Head of caudate nucleus (tissue), 42 donors: ENCODE measurements around the gene MRFAP1.

ENCODE experiments used
- DNase-seq, 42 donors: peaks; one replicate each; pipeline versions ENCODE4 v3.0.0 to v3.0.0-alpha.2; 2020 to 2021; ENCODE audit warnings: mixed read lengths in 7 of 42
- intact Hi-C: fragments of 100-400 bp; cut with DNase I; formaldehyde crosslinking; loops from one replicate; pipeline ENCODE4 v1.15.0; 2022

MRFAP1 gene

GRCh38 chr4:6680372-6681034 is 40.0 kb downstream of the MRFAP1 start:
- intact Hi-C loops: no loop called here
- DNase-seq: no peak

GRCh38 chr4:6681191-6681590 is 40.7 kb downstream of the MRFAP1 start:
- DNase-seq: no peak
- intact Hi-C loops: no loop called here

GRCh38 chr4:6682862-6683590 is 42.5 kb downstream of the MRFAP1 start:
- DNase-seq: no peak
- intact Hi-C loops: no loop called here

GRCh38 chr4:6684656-6685055 is 44.2 kb downstream of the MRFAP1 start:
- intact Hi-C loops: no loop called here
- no peak for DNase-seq

- no peak for DNase-seq
- intact Hi-C loops: no loop called here
Measured at GRCh38 chr4:6686104-6686787, 45.8 kb downstream of the MRFAP1 start.

DNA sequence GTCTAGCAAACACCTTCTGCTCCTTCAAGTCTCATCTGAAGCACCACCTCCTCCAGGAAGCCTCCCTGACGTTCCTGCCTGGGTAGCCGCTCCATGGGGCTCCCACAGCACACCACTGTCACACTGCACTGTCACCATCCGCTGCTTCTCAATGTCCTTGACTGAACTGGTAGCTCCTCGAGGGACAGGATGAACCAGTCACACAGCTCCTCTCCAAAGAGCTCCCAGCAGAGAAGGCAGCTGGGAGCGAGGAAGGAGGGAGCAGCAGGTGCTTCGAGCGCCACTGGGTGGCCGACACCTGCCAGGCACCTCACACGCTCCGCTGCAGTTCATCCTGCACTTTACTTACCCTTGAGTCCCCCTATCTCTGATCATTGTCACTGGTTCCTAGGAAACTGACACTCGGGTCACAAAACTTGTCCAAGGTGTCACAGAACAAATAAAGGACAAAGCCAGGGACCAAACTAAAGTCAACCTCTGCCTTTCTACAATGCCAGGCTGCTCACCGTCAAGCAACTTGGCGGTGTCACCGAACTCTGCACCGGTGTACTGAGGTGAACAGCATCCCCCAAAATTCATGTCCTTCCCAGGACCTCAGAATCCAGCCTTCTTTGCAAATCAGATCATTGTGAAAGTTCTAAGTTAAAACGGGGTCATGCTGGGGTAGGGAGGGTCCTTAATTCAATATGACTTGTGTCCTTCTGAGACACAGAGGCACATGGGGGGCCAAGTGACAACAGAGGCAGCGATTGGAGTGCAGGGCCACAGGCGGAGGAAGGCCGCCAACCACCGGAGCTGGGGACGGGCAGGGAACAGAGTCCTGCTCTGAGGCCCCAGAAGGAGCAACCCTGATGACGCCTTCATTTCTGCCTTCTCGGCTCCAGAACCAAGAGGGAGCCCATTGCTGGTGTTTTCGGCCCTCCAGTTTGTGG is 47.7 kb downstream of the MRFAP1 start:
- DNase-seq: no peak
- intact Hi-C loops: no loop called here

DNA sequence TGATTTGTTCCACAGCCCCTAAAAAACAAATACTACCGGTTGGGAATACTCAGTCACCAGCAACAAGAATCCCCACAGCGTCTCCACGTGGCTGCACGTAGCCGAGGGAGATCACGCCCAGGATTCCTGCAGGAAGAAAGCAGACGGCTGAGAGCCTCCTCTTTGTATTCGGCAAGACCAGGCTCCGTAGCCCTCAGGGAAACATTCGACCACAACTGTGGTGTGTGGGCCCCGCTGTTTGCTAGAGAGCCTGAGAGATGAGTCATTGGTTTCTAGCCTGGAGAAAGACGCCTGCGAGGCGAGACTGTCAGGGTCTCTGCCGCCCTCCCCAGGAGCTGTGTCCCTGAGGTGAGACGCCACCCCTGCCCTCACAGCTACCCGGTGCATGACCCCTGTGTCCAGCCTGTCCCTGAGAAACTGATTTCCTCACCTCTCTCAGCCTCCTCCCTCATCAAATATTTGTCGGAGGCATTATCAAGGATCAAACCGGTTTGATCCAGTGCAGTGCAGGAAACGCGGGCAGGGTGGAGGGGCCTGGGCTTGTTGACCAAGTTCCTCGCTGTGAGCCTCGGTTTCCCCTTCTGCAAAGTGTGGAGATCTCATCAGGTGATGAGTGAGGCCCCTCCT is 48.5 kb downstream of the MRFAP1 start:
- intact Hi-C loops: no loop called here
- no peak for DNase-seq

GRCh38 chr4:6689506-6689960 is 49.0 kb downstream of the MRFAP1 start:
- no peak for DNase-seq
- intact Hi-C loops: no loop called here
